MM.1S (cell line): ENCODE measurements around the gene COPS2.

ENCODE experiments used
- EZH2 ChIP-seq: fragments of 300-600 bp; sonication (generic); optimal IDR thresholded peaks from 2 replicates; pipeline ENCODE3; 2017; ENCODE audit warnings: low read depth, mild to moderate bottlenecking, antibody characterized with exemption, low read length, mixed read lengths
- TF ChIP-seq, protein P1 (sequence below): fragments of 300-600 bp; sonication (generic); IDR thresholded peaks from 2 replicates; pipeline ENCODE4 v1.5.1; 2016; ENCODE audit warnings: antibody characterized with exemption, low read length, mixed read lengths

DNA sequence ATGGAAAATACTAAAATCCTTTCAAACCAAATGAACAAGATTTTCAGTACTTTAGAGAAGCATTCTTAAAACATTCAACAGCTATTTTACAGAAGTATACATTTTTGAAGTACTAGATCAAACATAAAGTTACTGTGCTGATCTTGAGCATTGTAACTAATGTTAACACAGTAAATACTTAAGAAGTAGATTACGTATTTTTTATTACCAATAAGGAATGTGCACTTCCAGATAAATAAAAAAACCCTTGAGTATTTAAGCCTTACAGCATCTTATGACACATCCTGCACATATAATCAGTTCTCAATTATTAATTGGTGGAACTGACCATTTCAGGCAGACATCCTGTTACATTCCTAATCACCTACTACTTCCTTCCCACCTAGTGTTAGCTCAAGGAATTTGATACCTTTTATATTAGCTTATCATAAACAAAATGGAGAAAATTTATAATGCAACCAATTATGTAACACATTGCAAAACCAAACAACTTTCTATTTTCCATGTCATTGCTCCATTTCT lies 32.8 kb downstream of the COPS2 start:
- TF ChIP-seq, protein P1, sequence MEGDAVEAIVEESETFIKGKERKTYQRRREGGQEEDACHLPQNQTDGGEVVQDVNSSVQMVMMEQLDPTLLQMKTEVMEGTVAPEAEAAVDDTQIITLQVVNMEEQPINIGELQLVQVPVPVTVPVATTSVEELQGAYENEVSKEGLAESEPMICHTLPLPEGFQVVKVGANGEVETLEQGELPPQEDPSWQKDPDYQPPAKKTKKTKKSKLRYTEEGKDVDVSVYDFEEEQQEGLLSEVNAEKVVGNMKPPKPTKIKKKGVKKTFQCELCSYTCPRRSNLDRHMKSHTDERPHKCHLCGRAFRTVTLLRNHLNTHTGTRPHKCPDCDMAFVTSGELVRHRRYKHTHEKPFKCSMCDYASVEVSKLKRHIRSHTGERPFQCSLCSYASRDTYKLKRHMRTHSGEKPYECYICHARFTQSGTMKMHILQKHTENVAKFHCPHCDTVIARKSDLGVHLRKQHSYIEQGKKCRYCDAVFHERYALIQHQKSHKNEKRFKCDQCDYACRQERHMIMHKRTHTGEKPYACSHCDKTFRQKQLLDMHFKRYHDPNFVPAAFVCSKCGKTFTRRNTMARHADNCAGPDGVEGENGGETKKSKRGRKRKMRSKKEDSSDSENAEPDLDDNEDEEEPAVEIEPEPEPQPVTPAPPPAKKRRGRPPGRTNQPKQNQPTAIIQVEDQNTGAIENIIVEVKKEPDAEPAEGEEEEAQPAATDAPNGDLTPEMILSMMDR, result no peak
- no peak for TF ChIP-seq EZH2
